ENCODE measurements around the gene SH3RF1. TPM values are rescaled to one million over a fixed set of nuclear protein-coding genes. Genes with fewer than 3 reads are reported as not detected.
A peak's percentile ranks its signal among the peaks of the same experiment; 100 is the strongest.

SH3RF1 gene
- total and polyA plus RNA-seq, 2 experiments from 2014 or later: 7.8 to 12.4 TPM

- ATAC-seq (no peak; the same call in 2 of the 3 replicates), DNase-seq (ENCODE audit: low spot score) (no peak)
- Histone ChIP-seq H3K27me3 (ENCODE audit: insufficient read depth) (no peaks in the 10 kb centered on the region), H3K4me2 (no peak overlapping the region), H3K4me1 (ENCODE audit: insufficient read depth) (no peaks in the 10 kb centered on the region), H3K9me2 (ENCODE audit: insufficient read depth) (no peaks in the 10 kb centered on the region), H3K79me2 (replicated peaks; ENCODE audit: insufficient read depth) (peaks cover 40% of the 10 kb centered on the region), H4K20me1 (replicated peaks; ENCODE audit: insufficient read depth) (no peaks in the 10 kb centered on the region), H3F3A (replicated peaks; ENCODE audit: low read depth) (no peaks in the 10 kb centered on the region), H3K4me3 (no peak overlapping the region), H2AFZ (no peak overlapping the region), H3K36me3 (ENCODE audit: insufficient read depth) (no peaks in the 10 kb centered on the region), H3K27ac (ENCODE audit: low read depth) (no peak overlapping the region)
- peak overlapping the region; percentile 22; the same call in 1 of the 2 replicates for H3K27ac Mint-ChIP-seq
- H3K4me3 Mint-ChIP-seq: no peak overlapping the region
- no peaks in the 10 kb centered on the region for H3K9me3 Mint-ChIP-seq
- peaks cover 4% of the 10 kb centered on the region; the same call in 1 of the 3 replicates for H3K36me3 Mint-ChIP-seq (ENCODE audit: low read depth)
- no peaks in the 10 kb centered on the region for H3K27me3 Mint-ChIP-seq (ENCODE audit: insufficient read depth, low read depth, poor library complexity)
- TF ChIP-seq ETS1 (IDR thresholded peaks at IDR 0.05) (no peak), CTCF (conservative IDR thresholded peaks at IDR 0.05; ENCODE audit: low read depth in 2 of 2) (no peak), STAT1 (IDR thresholded peaks at IDR 0.05; ENCODE audit: unreplicated experiment) (no peak), POLR2AphosphoS5 (IDR thresholded peaks at IDR 0.05; ENCODE audit: low read depth) (no peak), EZH2phosphoT487 (IDR thresholded peaks at IDR 0.05; ENCODE audit: unreplicated experiment) (no peak), ZNF114 (CRISPR knock-in tag; IDR thresholded peaks at IDR 0.05) (no peak), ZNF462 (CRISPR knock-in tag; IDR thresholded peaks at IDR 0.05) (no peak), REST (IDR thresholded peaks at IDR 0.05; ENCODE audit: unreplicated experiment) (no peak)
- H3K4me1 Mint-ChIP-seq: no peaks in the 10 kb centered on the region
Observed at GRCh38 chr4:169220447-169220846, 50.3 kb downstream of the SH3RF1 start.

All from GM23338 (cell line).